A673 (cell line): ENCODE results near the gene KDM4B. TPM values are rescaled to one million over a fixed set of nuclear protein-coding genes. Genes with fewer than 3 reads are reported as not detected.

Experiments used
- BruUV-seq: library from RNA; stranded (reverse); fragments of 400-500 nt; replicated peaks from 2 replicates; lab custom pipeline; 2021; lab: Mats Ljungman, UMichigan
- CTCF ChIA-PET: fragments of 300-600 bp; sonication (Branson Sonifier 250); formaldehyde crosslinking; loops from one replicate; lab custom pipeline; 2022; ENCODE audit warnings: antibody characterized with exemption; lab: Charles Lee
- POLR2A ChIA-PET: fragments of 300-600 bp; sonication (Branson Sonifier 250); formaldehyde crosslinking; loops from one replicate; lab custom pipeline; 2022; ENCODE audit warnings: antibody characterized with exemption; ENCODE audit not compliant: low non-redundant PET; lab: Charles Lee
- DNase-seq: peaks from one replicate; pipeline ENCODE4 v3.0.0-alpha.2; 2015; ENCODE audit warnings: low spot score
- H3K27ac ChIP-seq: fragments of 200-600 bp; sonication (generic); 2 replicates; pipeline ENCODE4 v1.5.1; 2016; ENCODE audit warnings: mixed run types, low read depth, mild to moderate bottlenecking, mixed read lengths, antibody characterized with exemption, low read length; ENCODE audit not compliant: poor library complexity, severe bottlenecking
- H3K27me3 ChIP-seq: fragments of 200-600 bp; sonication (generic); replicated peaks from 2 replicates; pipeline ENCODE4 v1.6.1; 2017; ENCODE audit warnings: mixed run types, low read depth, mild to moderate bottlenecking, mixed read lengths, antibody characterized with exemption, low read length; ENCODE audit not compliant: insufficient read depth, poor library complexity
- H3K36me3 ChIP-seq: fragments of 200-600 bp; sonication (generic); 2 replicates; pipeline ENCODE4 v1.6.1; 2016; ENCODE audit warnings: mixed run types, mild to moderate bottlenecking, mixed read lengths, antibody characterized with exemption, low read length; ENCODE audit not compliant: insufficient read depth, poor library complexity, severe bottlenecking
- H3K4me1 ChIP-seq: fragments of 200-600 bp; sonication (generic); 2 replicates; pipeline ENCODE4 v1.6.1; 2017; ENCODE audit warnings: mixed run types, mild to moderate bottlenecking, mixed read lengths, antibody characterized with exemption, low read length; ENCODE audit not compliant: insufficient read depth, poor library complexity, severe bottlenecking
- H3K4me3 ChIP-seq: fragments of 200-600 bp; sonication (generic); 2 replicates; pipeline ENCODE4 v1.5.1; 2016; ENCODE audit warnings: low read depth, mixed run types, mild to moderate bottlenecking, mixed read lengths, low read length; ENCODE audit not compliant: poor library complexity, severe bottlenecking
- H3K9me3 ChIP-seq: fragments of 200-600 bp; sonication (generic); 2 replicates; pipeline ENCODE4 v1.6.1; 2016; ENCODE audit warnings: mixed run types, low read depth, mild to moderate bottlenecking, mixed read lengths, antibody characterized with exemption, low read length; ENCODE audit not compliant: poor library complexity, severe bottlenecking
- CTCF ChIP-seq: fragments of 300-800, 200-600 bp; sonication (generic); conservative IDR thresholded peaks from 2 replicates; pipeline ENCODE4 v1.5.1; 2017; ENCODE audit warnings: low read depth, mild to moderate bottlenecking, antibody characterized with exemption, low read length, moderate library complexity, mixed read lengths
- EZH2 ChIP-seq: fragments of 200-600 bp; sonication (generic); IDR thresholded peaks from 2 replicates; pipeline ENCODE4 v1.6.1; 2017; ENCODE audit warnings: borderline replicate concordance, low read depth, mild to moderate bottlenecking, mixed read lengths, antibody characterized with exemption, low read length; ENCODE audit not compliant: poor library complexity, severe bottlenecking
- intact Hi-C: fragments of 100-400 bp; cut with micrococcal nuclease; formaldehyde crosslinking; loops from one replicate; pipeline ENCODE4 v1.10.0; 2022; ENCODE audit not compliant: unreplicated experiment
- total RNA-seq: library from RNA; stranded (reverse); gene quantifications from 2 replicates; pipeline ENCODE4 v1.2.3, GENCODE V29; 2021

The KDM4B gene
- total RNA-seq, 1 experiment from 2014 or later, result 30.0 TPM

- no TSS peak for BruUV-seq
- peak; percentile 73 for DNase-seq
- Histone ChIP-seq H3K4me1 (peaks cover 39% of the 10 kb centered on the region), H3K4me3 (no peak overlapping the region), H3K9me3 (no peaks in the 10 kb centered on the region), H3K27ac (peak overlapping the region; percentile 43), H3K27me3 (no peaks in the 10 kb centered on the region), H3K36me3 (peaks cover 4% of the 10 kb centered on the region)
- intact Hi-C loops, result loop anchor here (5.0 kb wide), 1 partner anchor 539 kb away; no protein-coding TSS in a partner anchor
- ChIA-PET CTCF (interaction anchor here (0.5 to 0.9 kb wide), 6 partner anchors 9 to 378 kb away, joined by 3 to 4 read pairs (median 3); no protein-coding TSS in a partner anchor), POLR2A (no interaction called here)
- TF ChIP-seq EZH2 (no peak), CTCF (peak; percentile 70)
These were observed 69.8 kb downstream of the KDM4B start for GRCh38 chr19:5038631-5039271.

GRCh38 chr19:5039642-5040543, 71.0 kb downstream of the KDM4B start:
- Histone ChIP-seq H3K4me1 (peaks cover 39% of the 10 kb centered on the region), H3K36me3 (peaks cover 4% of the 10 kb centered on the region), H3K4me3 (no peak overlapping the region), H3K9me3 (no peaks in the 10 kb centered on the region), H3K27ac (no peak overlapping the region), H3K27me3 (no peaks in the 10 kb centered on the region)
- ChIA-PET POLR2A (no interaction called here), CTCF (interaction anchor here (0.6 to 0.9 kb wide), 2 partner anchors 158 to 230 kb away, joined by 3 to 4 read pairs; no protein-coding TSS in a partner anchor)
- intact Hi-C loops, result loop anchor here (5.0 to 10.0 kb wide), 2 partner anchors 315 to 537 kb away; no protein-coding TSS in a partner anchor
- no TSS peak for BruUV-seq
- TF ChIP-seq CTCF (no peak), EZH2 (no peak)
- DNase-seq, result no peak

- CTCF ChIA-PET, result no interaction called here
These were observed 71.7 kb downstream of the KDM4B start for GRCh38 chr19:5040544-5041167.

More at GRCh38 chr19:5040544-5041167, 71.7 kb downstream of the KDM4B start:
- no peak overlapping the region for H3K27ac ChIP-seq
- TF ChIP-seq EZH2 (no peak), CTCF (no peak)
- intact Hi-C loops, result loop anchor here (10.0 kb wide), 1 partner anchor 314 kb away; no protein-coding TSS in a partner anchor
- BruUV-seq, result no TSS peak
- H3K4me3 ChIP-seq, result no peak overlapping the region
- DNase-seq, result no peak
- no peaks in the 10 kb centered on the region for H3K9me3 ChIP-seq
- H3K36me3 ChIP-seq, result peaks cover 4% of the 10 kb centered on the region
- no peaks in the 10 kb centered on the region for H3K27me3 ChIP-seq
- POLR2A ChIA-PET, result interaction anchor here (0.6 kb wide), 1 partner anchor 131 kb away, joined by 7 read pairs; the partner anchor contains the start of gene UHRF1
- peaks cover 32% of the 10 kb centered on the region for H3K4me1 ChIP-seq
